GM10248 (cell line): Measurements from ENCODE around the gene P3H1.
"Not testable (repeated sequence)": the region's sequence is repeated elsewhere in the genome, so short reads cannot be mapped to it uniquely, and the experiment has no call there.

Experiments
- CTCF ChIA-PET: fragments of 300-600 bp; sonication (Branson Sonifier 250); formaldehyde crosslinking; extraction: SDS; loops from one replicate; lab custom pipeline; 2021; ENCODE audit warnings: antibody characterized with exemption; lab: Yijun Ruan, JAX
- POLR2A ChIA-PET: fragments of 350-650 bp; sonication (Branson Sonifier 250); formaldehyde crosslinking; extraction: SDS; loops from one replicate; lab custom pipeline; 2020; ENCODE audit warnings: antibody characterized with exemption; lab: Yijun Ruan, JAX
- DNase-seq: peaks from one replicate; pipeline ENCODE4 v3.0.0; 2012; ENCODE audit errors: extremely low spot score
- TF ChIP-seq, protein P1 (sequence below): IDR thresholded peaks from 2 replicates; pipeline ENCODE4 v1.5.1; 2012; ENCODE audit warnings: mild to moderate bottlenecking, low read depth; ENCODE audit errors: extremely low read depth, missing control alignments, control extremely low read depth

P3H1 gene, protein sequence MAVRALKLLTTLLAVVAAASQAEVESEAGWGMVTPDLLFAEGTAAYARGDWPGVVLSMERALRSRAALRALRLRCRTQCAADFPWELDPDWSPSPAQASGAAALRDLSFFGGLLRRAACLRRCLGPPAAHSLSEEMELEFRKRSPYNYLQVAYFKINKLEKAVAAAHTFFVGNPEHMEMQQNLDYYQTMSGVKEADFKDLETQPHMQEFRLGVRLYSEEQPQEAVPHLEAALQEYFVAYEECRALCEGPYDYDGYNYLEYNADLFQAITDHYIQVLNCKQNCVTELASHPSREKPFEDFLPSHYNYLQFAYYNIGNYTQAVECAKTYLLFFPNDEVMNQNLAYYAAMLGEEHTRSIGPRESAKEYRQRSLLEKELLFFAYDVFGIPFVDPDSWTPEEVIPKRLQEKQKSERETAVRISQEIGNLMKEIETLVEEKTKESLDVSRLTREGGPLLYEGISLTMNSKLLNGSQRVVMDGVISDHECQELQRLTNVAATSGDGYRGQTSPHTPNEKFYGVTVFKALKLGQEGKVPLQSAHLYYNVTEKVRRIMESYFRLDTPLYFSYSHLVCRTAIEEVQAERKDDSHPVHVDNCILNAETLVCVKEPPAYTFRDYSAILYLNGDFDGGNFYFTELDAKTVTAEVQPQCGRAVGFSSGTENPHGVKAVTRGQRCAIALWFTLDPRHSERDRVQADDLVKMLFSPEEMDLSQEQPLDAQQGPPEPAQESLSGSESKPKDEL

DNA sequence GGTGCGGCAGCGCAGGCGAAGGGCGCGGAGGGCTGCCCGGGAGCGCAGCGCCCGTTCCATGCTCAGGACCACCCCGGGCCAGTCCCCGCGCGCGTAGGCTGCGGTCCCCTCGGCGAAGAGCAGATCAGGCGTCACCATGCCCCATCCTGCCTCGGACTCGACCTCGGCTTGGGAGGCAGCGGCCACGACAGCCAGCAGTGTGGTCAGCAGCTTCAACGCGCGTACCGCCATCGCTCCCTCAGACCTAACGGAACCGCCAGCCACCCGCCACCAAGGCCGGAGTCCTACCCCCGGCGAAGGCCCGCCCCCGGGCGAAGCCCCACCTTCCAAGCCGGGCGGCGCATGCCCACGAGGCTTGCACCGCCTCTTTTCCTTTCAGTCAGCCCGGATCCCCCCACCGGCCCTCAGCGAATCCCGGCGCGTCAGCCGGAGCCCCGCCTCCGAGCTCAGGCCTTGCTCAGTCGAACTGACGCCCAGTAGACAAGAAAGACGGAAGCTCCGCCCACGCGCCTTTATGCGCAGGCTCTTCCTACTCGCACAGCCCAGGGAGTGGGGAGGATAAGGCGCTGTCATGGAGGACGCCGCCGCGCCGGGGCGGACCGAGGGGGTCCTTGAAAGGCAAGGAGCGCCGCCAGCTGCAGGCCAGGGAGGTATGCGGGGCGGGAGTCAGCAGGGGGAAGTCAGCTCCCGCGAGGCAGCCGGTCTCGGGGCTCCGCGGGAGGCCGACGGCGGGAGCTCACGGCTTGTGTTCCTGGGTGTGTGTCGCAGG lies at the start of gene P3H1, which contains the start of gene C1orf50:
Gene P3H1 (minus strand): TSS at position 288 of the 769 bp plus-strand sequence. CDS start 57 bp downstream, at position 231.
Gene C1orf50 (plus strand): TSS at position 509 of the 769 bp plus-strand sequence. CDS start 63 bp downstream, at position 572.
- TF ChIP-seq, protein P1, sequence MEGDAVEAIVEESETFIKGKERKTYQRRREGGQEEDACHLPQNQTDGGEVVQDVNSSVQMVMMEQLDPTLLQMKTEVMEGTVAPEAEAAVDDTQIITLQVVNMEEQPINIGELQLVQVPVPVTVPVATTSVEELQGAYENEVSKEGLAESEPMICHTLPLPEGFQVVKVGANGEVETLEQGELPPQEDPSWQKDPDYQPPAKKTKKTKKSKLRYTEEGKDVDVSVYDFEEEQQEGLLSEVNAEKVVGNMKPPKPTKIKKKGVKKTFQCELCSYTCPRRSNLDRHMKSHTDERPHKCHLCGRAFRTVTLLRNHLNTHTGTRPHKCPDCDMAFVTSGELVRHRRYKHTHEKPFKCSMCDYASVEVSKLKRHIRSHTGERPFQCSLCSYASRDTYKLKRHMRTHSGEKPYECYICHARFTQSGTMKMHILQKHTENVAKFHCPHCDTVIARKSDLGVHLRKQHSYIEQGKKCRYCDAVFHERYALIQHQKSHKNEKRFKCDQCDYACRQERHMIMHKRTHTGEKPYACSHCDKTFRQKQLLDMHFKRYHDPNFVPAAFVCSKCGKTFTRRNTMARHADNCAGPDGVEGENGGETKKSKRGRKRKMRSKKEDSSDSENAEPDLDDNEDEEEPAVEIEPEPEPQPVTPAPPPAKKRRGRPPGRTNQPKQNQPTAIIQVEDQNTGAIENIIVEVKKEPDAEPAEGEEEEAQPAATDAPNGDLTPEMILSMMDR: no peak
- peak; percentile 98 for DNase-seq
- CTCF ChIA-PET: interaction anchor here (0.7 to 6.3 kb wide), 22 partner anchors 8 to 753 kb away, joined by 3 to 59 read pairs (median 4); partner anchors contain the start of genes TMEM269, YBX1 and ZNF691
- POLR2A ChIA-PET: interaction anchor here (0.6 to 1.4 kb wide), 11 partner anchors 8 to 84 kb away, joined by 3 to 5 read pairs (median 3); partner anchors contain the start of genes SVBP, TMEM269 and ZNF691

DNA sequence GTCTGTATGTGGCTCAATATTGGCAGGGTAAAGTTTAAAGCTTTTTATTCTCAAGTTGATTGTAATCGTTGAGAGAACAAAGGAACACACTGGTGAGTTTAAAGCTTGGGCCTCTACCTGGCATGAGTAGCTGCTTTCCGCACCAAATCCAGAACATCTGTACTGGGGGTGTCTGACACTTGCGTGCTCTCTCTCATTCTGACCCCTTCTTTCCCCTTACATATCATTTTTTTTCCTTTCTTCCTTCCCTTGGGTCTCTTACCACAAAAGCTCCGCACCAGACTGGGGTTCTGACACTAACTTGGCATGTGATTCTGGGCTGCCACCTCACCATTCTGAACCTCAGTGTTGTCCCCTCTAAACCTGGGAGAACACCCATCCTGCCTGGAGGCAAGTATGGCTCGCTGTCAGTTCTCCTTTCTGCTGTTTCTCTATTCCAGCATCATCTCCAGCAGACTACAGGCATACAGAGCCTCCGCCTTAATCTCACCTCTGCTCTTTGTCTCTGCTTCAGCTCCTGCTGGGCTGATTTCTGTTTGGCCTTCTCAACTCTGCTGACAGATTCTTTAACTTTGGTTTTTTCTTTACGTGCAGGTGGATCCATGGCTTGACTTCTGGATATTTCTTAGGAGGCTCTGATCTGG lies 49.2 kb upstream of the P3H1 start:
- TF ChIP-seq, protein P1: no peak
- DNase-seq: no peak
- ChIA-PET POLR2A (no interaction called here), CTCF (interaction anchor here (0.8 to 1.5 kb wide), 7 partner anchors 9 to 258 kb away, joined by 3 to 4 read pairs (median 4); partner anchors contain the start of gene ZNF691)

DNA sequence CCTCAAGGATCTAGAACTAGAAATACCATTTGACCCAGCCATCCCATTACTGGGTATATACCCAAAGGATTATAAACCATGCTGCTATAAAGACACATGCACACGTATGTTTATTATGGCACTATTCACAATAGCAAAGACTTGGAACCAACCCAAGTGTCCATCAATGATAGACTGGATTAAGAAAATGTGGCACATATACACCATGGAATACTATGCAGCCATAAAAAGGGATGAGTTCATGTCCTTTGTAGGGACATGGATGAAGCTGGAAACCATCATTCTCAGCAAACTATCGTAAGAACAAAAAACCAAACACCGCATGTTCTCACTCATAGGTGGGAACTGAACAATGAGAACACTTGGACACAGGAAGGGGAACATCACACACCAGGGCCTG lies 48.0 kb upstream of the P3H1 start:
- POLR2A ChIA-PET, DNase-seq: not testable (repeated sequence)

DNA sequence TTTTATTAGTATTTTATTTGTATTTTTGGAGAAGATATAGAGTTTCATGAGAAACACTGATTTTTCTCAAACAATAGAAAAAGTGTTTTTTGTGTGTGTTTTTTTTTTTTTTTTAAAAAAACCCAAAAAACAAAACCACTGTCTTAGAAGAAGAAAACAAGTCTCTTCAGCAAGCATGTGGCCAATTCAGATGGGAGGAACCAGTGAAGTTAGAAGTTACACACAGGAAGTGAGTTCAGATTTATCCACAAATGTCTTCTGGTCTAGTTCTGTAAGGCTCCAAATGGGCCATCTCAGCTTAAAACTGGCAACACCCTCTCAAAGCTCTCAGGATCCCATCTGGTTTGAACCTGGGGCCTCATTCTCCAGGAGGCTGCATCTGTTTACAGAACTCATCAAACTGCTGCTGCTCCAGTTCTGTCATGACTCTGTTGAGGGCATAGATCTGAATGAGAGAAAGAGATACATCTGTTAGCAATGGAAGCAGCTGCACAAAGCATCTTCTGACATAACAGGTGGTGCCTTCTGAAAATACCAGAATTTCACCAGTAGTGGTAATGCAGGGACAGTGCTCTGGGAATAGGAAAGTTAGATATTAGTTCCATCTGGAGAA lies 40.3 kb upstream of the P3H1 start:
- ChIA-PET CTCF (interaction anchor here (0.9 to 1.3 kb wide), 5 partner anchors 9 to 268 kb away, joined by 3 to 4 read pairs (median 4); partner anchors contain the start of gene ZNF691), POLR2A (no interaction called here)
- DNase-seq: no peak
- TF ChIP-seq, protein P1: no peak

More for the DNA sequence above, 48.0 kb upstream of the P3H1 start:
- CTCF ChIA-PET: not testable (repeated sequence)

DNA sequence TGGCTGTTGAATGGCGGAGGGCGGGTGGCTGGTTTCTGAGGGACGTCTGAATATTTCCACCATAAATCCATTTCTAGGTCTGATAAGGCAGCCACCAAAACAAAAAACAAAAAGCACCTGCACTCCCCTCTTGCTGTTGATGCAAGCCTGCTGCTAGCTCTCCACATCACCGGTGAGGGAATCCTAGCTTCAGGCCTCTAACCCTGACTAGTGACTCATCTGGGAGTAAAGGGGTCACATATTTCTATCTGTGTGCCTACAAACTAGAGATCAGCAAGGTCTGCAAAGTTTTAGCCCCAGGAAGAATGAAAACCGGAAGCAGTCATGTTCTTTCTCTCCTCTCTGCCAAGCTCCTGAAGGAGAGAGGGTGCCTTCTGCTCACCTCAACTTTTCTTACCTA lies 39.8 kb upstream of the P3H1 start:
- POLR2A ChIA-PET: no interaction called here
- CTCF ChIA-PET: interaction anchor here (1.0 to 1.2 kb wide), 2 partner anchors 26 to 29 kb away, joined by 3 to 4 read pairs; no protein-coding TSS in a partner anchor
- TF ChIP-seq, protein P1: no peak
- DNase-seq: no peak

DNA sequence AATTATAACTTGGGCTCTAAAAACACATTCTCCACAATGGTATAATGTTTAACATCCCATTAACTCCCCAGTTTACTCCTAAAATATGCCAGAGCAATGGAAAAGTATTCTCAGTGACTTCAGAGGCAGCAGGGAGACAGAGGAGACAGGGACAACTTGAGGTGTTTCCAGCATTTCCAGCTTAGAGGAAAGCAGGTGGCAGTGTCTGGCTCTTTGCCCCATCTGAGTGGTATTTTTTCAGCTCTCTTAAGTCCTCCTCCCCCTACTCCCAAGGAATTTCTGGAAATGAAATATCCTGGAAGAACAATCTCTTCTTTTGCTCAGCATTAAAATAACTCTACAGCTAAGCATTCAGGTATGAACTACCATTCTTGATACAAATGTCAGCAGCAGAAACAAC lies 39.3 kb upstream of the P3H1 start:
- CTCF ChIA-PET: interaction anchor here (1.0 to 1.2 kb wide), 3 partner anchors 26 to 28 kb away, joined by 3 to 4 read pairs (median 3); no protein-coding TSS in a partner anchor
- TF ChIP-seq, protein P1: no peak
- POLR2A ChIA-PET: no interaction called here
- no peak for DNase-seq
